Keratinocyte (primary cell): Measurements from ENCODE around the gene ACAT2. TPM values are rescaled to one million over a fixed set of nuclear protein-coding genes. Genes with fewer than 3 reads are reported as not detected.

Experiments
- DNase-seq: peaks from one replicate; pipeline ENCODE4 v3.0.0-alpha.2; 2011; ENCODE audit warnings: low read depth, missing footprints, low spot score
- FAIRE-seq: peaks from 2 replicates; lab custom pipeline; 2011; peaks lifted over from hg19 to GRCh38; lab: Jason Lieb, UNC
- H2AFZ ChIP-seq: 2 replicates; pipeline ENCODE4 v1.6.0; 2012; ENCODE audit warnings: low read length, control low read depth, inconsistent platforms; ENCODE audit not compliant: control insufficient read depth
- H3K27ac ChIP-seq: 2 replicates; pipeline ENCODE4 v1.5.1; 2011; ENCODE audit warnings: low read length; ENCODE audit not compliant: control insufficient read depth, insufficient read depth
- H3K27me3 ChIP-seq: 3 replicates; pipeline ENCODE4 v1.6.0; 2011; ENCODE audit warnings: low read length; ENCODE audit not compliant: control insufficient read depth, insufficient read depth; ENCODE audit errors: extremely low read depth
- H3K36me3 ChIP-seq, 2 experiments: 2 replicates in 1 of 2; 3 replicates in 1 of 2; pipeline ENCODE4 v1.5.1; 2011; ENCODE audit warnings: low read length in 2 of 2, mild to moderate bottlenecking in 1 of 2; ENCODE audit not compliant: control insufficient read depth in 2 of 2, insufficient read depth in 2 of 2; ENCODE audit errors: extremely low read depth in 1 of 2
- H3K4me1 ChIP-seq: 3 replicates; pipeline ENCODE4 v1.5.1; 2011; ENCODE audit warnings: low read length; ENCODE audit not compliant: control insufficient read depth, insufficient read depth; ENCODE audit errors: extremely low read depth
- H3K4me2 ChIP-seq: 3 replicates; pipeline ENCODE4 v1.6.0; 2011; ENCODE audit warnings: low read depth, low read length; ENCODE audit not compliant: control insufficient read depth, insufficient read depth; ENCODE audit errors: extremely low read depth
- H3K4me3 ChIP-seq, 3 experiments: fragments of 200-600 bp in 1 of 3; sonication (generic) in 1 of 3; 2 replicates in 2 of 3; 3 replicates in 1 of 3; pipeline ENCODE4 v1.5.1; 2011 to 2016; ENCODE audit warnings: low read length in 3 of 3, mild to moderate bottlenecking in 3 of 3, control low read depth in 2 of 3, inconsistent platforms in 1 of 3, low read depth in 1 of 3, mixed read lengths in 1 of 3, mixed run types in 1 of 3, moderate library complexity in 1 of 3; ENCODE audit not compliant: control insufficient read depth in 2 of 3, insufficient read depth in 2 of 3; ENCODE audit errors: extremely low read depth in 1 of 3
- H3K79me2 ChIP-seq: 2 replicates; pipeline ENCODE4 v1.6.0; 2012; ENCODE audit warnings: low read length; ENCODE audit not compliant: control insufficient read depth, insufficient read depth
- H3K9ac ChIP-seq: 3 replicates; pipeline ENCODE4 v1.6.0; 2011; ENCODE audit warnings: low read length; ENCODE audit not compliant: control insufficient read depth, insufficient read depth; ENCODE audit errors: extremely low read depth
- H3K9me1 ChIP-seq: 3 replicates; pipeline ENCODE4 v1.6.0; 2011; ENCODE audit warnings: low read length; ENCODE audit not compliant: control insufficient read depth, insufficient read depth; ENCODE audit errors: extremely low read depth
- H3K9me3 ChIP-seq: 2 replicates; pipeline ENCODE4 v1.5.1; 2012; ENCODE audit warnings: low read depth, low read length; ENCODE audit not compliant: control insufficient read depth
- H4K20me1 ChIP-seq: 3 replicates; pipeline ENCODE4 v1.6.0; 2011; ENCODE audit warnings: low read length; ENCODE audit not compliant: control insufficient read depth, insufficient read depth; ENCODE audit errors: extremely low read depth
- EZH2 ChIP-seq: IDR thresholded peaks from one replicate; pipeline ENCODE4 v1.6.1; 2012; ENCODE audit warnings: inconsistent platforms, mild to moderate bottlenecking, low read length, moderate library complexity
- dilution Hi-C: fragments of 300-500 bp; cut with MboI; formaldehyde crosslinking; loops from one replicate; pipeline ENCODE4 v1.7.0; 2020; ENCODE audit warnings: low sequenced_read_pairs; ENCODE audit not compliant: extremely low pct_ligation_motif_present
- polyA plus RNA-seq, 5 experiments: library from polyadenylated mRNA; depleted of rRNA in 3 of 5; stranded (reverse) in 3 of 5; stranded (forward) in 1 of 5; unstranded in 1 of 5; fragments of >200 nt; gene quantifications; 1 replicate in 1 of 5; 2 replicates in 3 of 5; 3 replicates in 1 of 5; pipeline versions ENCODE4 v1.2.1 to v1.2.3, GENCODE V29; 2011 to 2012; ENCODE audit warnings: missing spikeins in 2 of 5, low read depth in 1 of 5, low replicate concordance in 1 of 5
- TF ChIP-seq, protein P1 (sequence below), 3 experiments: IDR thresholded peaks in 1 of 3; conservative IDR thresholded peaks in 1 of 3; optimal IDR thresholded peaks in 1 of 3; 2 replicates in 2 of 3; 3 replicates in 1 of 3; pipeline versions ENCODE3 to v1.5.1; 2011; ENCODE audit warnings: low read length in 3 of 3, mild to moderate bottlenecking in 3 of 3, moderate library complexity in 2 of 3, control low read depth in 1 of 3, inconsistent platforms in 1 of 3; ENCODE audit not compliant: insufficient read depth in 2 of 3; ENCODE audit errors: extremely low read depth in 1 of 3

Gene ACAT2
- polyA plus RNA-seq, 1 donor (not counting 4 experiments of a cell fraction or from before 2014, with no cell fraction given), result 205 TPM

DNA sequence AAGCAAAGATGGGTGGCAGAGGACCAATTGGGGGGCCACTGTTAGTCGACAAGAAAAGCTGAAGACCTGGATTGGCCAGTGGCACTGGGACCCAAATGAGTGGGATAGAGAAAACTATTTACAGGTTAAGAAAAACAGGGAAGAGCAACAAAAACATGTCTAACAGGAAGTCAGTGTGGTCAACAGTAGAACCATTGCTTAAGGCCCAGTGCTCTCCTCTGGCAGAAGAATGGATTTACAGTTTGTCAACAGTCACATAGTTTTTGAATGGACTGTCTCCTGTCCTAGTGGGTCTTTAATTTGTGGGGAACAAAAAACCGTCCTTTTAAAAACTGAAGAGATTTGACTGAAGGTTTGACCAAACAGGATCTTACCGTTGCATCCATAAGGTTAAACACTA is 46.7 kb upstream of the ACAT2 start:
- H3K9me3 ChIP-seq, result no peaks in the 10 kb centered on the region
- FAIRE-seq, result no peak
- H3K4me2 ChIP-seq, result no peak overlapping the region
- TF ChIP-seq, protein P1, sequence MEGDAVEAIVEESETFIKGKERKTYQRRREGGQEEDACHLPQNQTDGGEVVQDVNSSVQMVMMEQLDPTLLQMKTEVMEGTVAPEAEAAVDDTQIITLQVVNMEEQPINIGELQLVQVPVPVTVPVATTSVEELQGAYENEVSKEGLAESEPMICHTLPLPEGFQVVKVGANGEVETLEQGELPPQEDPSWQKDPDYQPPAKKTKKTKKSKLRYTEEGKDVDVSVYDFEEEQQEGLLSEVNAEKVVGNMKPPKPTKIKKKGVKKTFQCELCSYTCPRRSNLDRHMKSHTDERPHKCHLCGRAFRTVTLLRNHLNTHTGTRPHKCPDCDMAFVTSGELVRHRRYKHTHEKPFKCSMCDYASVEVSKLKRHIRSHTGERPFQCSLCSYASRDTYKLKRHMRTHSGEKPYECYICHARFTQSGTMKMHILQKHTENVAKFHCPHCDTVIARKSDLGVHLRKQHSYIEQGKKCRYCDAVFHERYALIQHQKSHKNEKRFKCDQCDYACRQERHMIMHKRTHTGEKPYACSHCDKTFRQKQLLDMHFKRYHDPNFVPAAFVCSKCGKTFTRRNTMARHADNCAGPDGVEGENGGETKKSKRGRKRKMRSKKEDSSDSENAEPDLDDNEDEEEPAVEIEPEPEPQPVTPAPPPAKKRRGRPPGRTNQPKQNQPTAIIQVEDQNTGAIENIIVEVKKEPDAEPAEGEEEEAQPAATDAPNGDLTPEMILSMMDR (optimal IDR thresholded peaks at IDR 0.05 in 1 of 3, IDR thresholded peaks at IDR 0.05 in 1 of 3, conservative IDR thresholded peaks at IDR 0.05 in 1 of 3; ENCODE audit: extremely low read depth in 1 of 3, insufficient read depth in 2 of 3, low read length in 3 of 3), result no peak
- no peak for TF ChIP-seq EZH2
- no peaks in the 10 kb centered on the region for H3K36me3 ChIP-seq
- dilution Hi-C loops, result no loop called here
- H3K27ac ChIP-seq, result no peak overlapping the region
- H3K79me2 ChIP-seq, result no peaks in the 10 kb centered on the region
- H3K9ac ChIP-seq, result no peak overlapping the region
- peaks cover 12% of the 10 kb centered on the region for H3K4me1 ChIP-seq
- no peaks in the 10 kb centered on the region for H4K20me1 ChIP-seq
- no peaks in the 10 kb centered on the region for H3K9me1 ChIP-seq
- H3K4me3 ChIP-seq, result no peak overlapping the region
- no peak for DNase-seq
- no peak overlapping the region for H2AFZ ChIP-seq
- H3K27me3 ChIP-seq, result no peaks in the 10 kb centered on the region

DNA sequence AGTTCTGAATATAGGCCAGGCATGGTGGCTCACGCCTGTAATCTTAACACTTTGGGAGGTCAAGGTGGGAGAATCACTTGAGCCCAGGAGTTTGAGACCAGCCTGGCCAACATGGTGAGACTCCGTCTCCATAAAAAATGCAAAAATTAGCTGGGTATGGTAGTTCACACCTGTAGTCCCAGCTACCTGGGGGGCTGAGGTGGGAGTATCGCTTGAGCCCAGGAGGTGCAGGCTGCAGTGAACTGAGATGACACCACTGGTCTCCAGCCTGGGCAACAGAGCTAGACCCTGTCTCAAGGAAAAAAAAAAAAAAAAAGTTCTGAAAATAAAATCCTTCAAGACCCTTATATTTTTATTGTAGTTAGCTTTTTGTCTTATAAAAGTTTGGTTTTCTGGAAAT is 46.2 kb upstream of the ACAT2 start:
- TF ChIP-seq, protein P1 (optimal IDR thresholded peaks at IDR 0.05 in 1 of 3, IDR thresholded peaks at IDR 0.05 in 1 of 3, conservative IDR thresholded peaks at IDR 0.05 in 1 of 3; ENCODE audit: extremely low read depth in 1 of 3, insufficient read depth in 2 of 3, low read length in 3 of 3), result no peak
- no peak for TF ChIP-seq EZH2
- DNase-seq (no peak), FAIRE-seq (no peak)
- Histone ChIP-seq H3K4me3 (no peak overlapping the region), H3K9ac (no peak overlapping the region), H2AFZ (no peak overlapping the region), H3K36me3 (no peaks in the 10 kb centered on the region), H3K9me3 (no peaks in the 10 kb centered on the region), H3K79me2 (no peaks in the 10 kb centered on the region), H3K4me2 (no peak overlapping the region), H3K9me1 (no peaks in the 10 kb centered on the region), H4K20me1 (no peaks in the 10 kb centered on the region), H3K4me1 (peaks cover 12% of the 10 kb centered on the region), H3K27ac (peak overlapping the region; percentile 73), H3K27me3 (no peaks in the 10 kb centered on the region)
- dilution Hi-C loops, result no loop called here
